ENCODE measurements around the gene NEK3.

GRCh38 chr13:52165411-52165810 is 6.0 kb upstream of the NEK3 start:
- TF ChIP-seq, protein P1, sequence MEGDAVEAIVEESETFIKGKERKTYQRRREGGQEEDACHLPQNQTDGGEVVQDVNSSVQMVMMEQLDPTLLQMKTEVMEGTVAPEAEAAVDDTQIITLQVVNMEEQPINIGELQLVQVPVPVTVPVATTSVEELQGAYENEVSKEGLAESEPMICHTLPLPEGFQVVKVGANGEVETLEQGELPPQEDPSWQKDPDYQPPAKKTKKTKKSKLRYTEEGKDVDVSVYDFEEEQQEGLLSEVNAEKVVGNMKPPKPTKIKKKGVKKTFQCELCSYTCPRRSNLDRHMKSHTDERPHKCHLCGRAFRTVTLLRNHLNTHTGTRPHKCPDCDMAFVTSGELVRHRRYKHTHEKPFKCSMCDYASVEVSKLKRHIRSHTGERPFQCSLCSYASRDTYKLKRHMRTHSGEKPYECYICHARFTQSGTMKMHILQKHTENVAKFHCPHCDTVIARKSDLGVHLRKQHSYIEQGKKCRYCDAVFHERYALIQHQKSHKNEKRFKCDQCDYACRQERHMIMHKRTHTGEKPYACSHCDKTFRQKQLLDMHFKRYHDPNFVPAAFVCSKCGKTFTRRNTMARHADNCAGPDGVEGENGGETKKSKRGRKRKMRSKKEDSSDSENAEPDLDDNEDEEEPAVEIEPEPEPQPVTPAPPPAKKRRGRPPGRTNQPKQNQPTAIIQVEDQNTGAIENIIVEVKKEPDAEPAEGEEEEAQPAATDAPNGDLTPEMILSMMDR (IDR thresholded peaks at IDR 0.05), result no peak
- TF ChIP-seq POLR2A (IDR thresholded peaks at IDR 0.05), result no peak

Data from vagina (tissue), 2 donors.